Suprapubic skin (tissue), 3 donors: ENCODE data around the gene CABP2.

Source experiments
- POLR2AphosphoS5 ChIP-seq, 3 donors: sonication (generic); formaldehyde crosslinking; IDR thresholded peaks; one replicate each; pipeline ENCODE4 v1.6.1; 2017; ENCODE audit warnings: antibody characterized with exemption in 3 of 3
- TF ChIP-seq, protein P1 (sequence below), 2 donors: fragments of 200-600 bp in 1 of 2; fragments of 450-650 bp in 1 of 2; sonication (generic) in 1 of 2; IDR thresholded peaks; one replicate each; pipeline ENCODE4 v1.5.1; 2016 to 2019; ENCODE audit warnings: antibody characterized with exemption in 2 of 2, mild to moderate bottlenecking in 1 of 2, moderate library complexity in 1 of 2

DNA sequence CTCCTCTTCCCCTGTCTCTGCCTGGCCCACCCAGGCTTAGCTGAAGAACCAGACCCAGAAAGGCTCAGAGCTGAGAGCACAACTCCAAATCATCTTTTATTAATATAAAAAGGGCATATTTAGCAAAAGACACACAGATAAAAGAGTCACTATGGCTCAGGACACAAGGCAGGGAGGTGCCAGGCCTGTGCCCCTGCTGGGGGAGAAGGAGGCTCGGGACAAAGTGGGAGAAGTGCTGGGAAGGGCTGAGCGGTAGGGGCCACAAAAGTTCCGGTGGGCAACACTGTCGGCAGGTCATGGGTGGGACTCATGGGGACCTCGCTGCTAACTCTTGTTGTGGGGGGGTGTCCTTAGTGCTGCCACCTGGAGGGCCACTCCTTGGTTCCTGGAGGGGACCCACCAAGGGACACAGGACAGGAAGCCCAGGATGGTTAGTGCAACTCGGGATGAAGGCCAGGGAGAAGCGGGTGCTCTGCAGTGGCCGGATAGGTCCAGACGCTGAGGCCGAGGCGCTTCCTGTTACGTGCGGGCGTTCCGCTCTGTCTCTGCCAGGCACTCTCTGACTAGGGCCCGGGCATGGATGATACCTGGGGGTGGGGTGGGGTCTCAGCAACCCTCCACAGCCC lies 16.7 kb downstream of the CABP2 start:
- TF ChIP-seq, protein P1, sequence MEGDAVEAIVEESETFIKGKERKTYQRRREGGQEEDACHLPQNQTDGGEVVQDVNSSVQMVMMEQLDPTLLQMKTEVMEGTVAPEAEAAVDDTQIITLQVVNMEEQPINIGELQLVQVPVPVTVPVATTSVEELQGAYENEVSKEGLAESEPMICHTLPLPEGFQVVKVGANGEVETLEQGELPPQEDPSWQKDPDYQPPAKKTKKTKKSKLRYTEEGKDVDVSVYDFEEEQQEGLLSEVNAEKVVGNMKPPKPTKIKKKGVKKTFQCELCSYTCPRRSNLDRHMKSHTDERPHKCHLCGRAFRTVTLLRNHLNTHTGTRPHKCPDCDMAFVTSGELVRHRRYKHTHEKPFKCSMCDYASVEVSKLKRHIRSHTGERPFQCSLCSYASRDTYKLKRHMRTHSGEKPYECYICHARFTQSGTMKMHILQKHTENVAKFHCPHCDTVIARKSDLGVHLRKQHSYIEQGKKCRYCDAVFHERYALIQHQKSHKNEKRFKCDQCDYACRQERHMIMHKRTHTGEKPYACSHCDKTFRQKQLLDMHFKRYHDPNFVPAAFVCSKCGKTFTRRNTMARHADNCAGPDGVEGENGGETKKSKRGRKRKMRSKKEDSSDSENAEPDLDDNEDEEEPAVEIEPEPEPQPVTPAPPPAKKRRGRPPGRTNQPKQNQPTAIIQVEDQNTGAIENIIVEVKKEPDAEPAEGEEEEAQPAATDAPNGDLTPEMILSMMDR (IDR thresholded peaks at IDR 0.05), result no peak
- TF ChIP-seq POLR2AphosphoS5 (IDR thresholded peaks at IDR 0.05), result no peak
